SHP77 treated with DMSO at 0.1 percent for 48 hours (cell line): ENCODE data around the gene MLST8.

Experiments
- DNase-seq: peaks from one replicate; lab custom pipeline; 2025; lab: John Stamatoyannopoulos, UW

MLST8 gene

DNA sequence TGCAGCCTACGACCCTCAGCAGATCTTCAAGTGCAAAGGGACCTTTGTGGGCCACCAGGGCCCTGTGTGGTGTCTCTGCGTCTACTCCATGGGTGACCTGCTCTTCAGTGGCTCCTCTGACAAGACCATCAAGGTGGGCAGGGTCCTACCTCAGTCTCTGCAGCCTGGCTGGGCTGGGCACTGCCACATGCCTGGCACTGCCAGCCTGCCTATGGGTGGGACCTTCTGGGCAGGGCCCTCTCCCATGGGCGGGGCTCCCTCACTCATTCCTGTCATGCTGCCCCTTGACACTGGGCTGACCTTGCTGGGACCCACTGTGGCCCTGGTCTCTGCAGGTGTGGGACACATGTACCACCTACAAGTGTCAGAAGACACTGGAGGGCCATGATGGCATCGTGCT, 31.3 kb upstream of the MLST8 start:
- no peak for DNase-seq

- no peak for DNase-seq
Measured at GRCh38 chr16:2174396-2175131, 30.7 kb upstream of the MLST8 start.

GRCh38 chr16:2175454-2175853, 29.8 kb upstream of the MLST8 start:
- DNase-seq = no peak

- no peak for DNase-seq
Measured at GRCh38 chr16:2176047-2176446, 29.2 kb upstream of the MLST8 start.

DNA sequence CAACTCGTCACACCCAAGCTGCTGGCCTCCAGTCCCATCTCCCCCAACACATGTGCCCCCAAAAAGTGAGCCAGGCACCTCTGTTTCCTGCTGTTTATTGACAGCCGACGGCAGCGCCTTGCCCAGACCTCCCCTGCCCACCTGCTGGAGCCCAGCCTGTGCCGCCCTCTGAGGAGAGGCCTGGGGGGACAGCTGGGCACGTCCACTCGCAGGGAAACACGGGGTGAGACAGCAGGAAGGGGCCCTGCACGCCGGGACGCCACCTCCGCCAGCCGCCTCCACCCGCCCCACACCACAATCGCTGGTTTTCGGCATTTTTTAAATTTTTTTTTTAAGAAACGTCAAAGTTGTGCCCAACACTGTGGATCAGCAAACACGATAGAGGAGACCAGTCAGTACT, 28.2 kb upstream of the MLST8 start:
- no peak for DNase-seq

- DNase-seq = no peak
Measured at GRCh38 chr16:2177561-2177960, 27.7 kb upstream of the MLST8 start.

DNA sequence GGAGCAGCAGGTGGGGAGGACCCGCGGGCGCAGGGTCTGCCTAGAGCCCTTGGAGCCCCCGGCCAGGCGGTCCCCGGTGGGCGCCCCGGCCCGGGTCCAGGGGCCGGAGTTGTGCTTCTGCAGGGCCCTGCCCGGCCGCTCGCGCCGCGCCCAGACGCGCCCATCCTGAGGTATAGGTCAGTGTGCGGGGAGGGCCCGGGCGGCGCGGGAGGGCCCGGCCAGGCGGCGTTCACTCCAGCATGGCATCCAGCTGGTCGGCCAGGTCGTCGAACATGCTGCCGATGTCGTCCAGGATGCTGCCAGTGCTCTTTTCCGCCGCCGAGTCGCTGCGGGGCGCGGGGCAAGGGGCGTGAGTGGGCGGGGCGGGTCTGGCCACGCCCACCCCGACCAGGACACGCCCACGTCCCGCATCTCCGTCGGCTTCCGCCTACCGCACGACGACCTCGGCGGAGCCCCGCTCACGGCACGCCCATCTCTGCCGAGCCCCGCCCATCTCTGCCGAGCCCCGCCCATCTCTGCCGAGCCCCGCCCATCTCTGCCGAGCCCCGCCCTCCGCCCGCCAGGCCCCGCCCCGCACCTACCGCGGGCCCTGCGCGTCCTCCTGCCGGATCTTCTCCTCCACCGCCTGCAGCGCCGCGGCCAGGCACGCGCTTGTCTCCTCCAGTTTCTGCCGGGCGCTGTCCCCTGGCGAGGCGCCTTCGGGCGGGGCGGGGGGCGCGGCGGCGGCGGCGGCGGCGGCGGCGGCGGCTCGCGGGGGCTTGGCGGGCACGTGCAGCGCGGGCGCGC, 26.7 kb upstream of the MLST8 start:
- DNase-seq = no peak

DNA sequence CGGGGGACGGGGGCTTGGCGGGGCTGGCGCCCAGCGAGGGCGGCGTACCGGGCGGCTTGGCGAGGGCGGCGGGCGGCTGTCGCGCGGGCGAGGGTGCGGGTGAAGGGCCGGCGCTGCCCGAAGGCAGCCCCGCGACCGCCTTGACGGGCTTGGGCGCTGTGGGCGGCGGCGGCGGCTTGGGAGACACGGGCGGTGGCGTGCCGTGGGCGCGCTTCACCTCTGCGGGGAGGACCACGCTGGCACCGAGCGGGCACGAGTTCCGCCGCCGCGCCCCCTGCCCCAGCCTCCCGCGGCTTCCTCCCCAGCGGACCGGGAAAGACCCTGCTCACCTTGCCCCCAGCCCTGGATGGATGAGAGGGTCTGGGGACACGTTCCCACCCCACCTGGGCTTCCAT, 26.1 kb upstream of the MLST8 start:
- DNase-seq = no peak

DNA sequence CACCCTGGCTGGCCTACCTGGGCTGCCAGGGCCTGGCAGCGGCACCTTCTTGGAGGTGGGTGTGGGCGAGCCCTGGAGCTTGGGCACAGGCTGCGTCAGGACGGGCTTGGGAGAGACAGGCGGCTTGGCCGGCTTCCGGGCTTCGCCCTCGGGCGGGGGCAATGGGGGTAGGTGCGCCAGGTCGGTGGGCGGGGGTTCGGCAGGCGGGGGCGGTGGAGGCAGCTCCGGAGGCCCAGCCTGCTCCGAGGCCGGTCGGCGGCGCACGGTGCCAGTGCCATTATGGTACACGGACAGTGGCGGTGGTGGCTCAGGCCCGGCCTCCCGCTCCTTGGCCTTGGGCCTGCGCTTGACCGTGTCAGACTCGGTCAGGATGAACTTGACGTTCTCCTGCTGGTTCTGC, 25.7 kb upstream of the MLST8 start:
- no peak for DNase-seq

DNA sequence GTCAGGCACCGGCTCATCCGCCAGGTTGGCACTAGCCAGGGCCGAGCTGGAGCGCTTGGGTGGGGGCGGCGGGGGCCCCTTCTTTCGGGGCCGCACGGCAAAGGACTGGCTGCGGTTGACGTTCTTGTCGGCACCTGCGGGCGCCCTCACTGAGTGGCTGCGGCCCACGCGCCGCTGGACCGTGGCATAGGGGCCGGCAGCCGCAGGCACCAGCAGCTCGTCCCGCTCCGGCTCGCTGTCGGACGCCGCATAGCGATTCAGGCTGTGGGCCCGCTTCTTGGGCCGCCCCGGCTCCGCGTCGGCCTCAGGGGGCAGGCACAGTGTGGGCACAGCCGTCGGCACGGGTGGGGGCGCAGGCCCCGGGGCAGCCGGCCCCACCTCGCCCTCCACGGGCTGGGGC, 24.8 kb upstream of the MLST8 start:
- no peak for DNase-seq

GRCh38 chr16:2180962-2181923, 24.0 kb upstream of the MLST8 start:
- no peak for DNase-seq

- no peak for DNase-seq
Measured at GRCh38 chr16:2181952-2182351, 23.3 kb upstream of the MLST8 start.

- no peak for DNase-seq
Measured at GRCh38 chr16:2183671-2184070, 21.6 kb upstream of the MLST8 start.

- no peak for DNase-seq
Measured at GRCh38 chr16:2184346-2184745, 20.9 kb upstream of the MLST8 start.

- no peak for DNase-seq
Measured at GRCh38 chr16:2184962-2185361, 20.3 kb upstream of the MLST8 start.

DNA sequence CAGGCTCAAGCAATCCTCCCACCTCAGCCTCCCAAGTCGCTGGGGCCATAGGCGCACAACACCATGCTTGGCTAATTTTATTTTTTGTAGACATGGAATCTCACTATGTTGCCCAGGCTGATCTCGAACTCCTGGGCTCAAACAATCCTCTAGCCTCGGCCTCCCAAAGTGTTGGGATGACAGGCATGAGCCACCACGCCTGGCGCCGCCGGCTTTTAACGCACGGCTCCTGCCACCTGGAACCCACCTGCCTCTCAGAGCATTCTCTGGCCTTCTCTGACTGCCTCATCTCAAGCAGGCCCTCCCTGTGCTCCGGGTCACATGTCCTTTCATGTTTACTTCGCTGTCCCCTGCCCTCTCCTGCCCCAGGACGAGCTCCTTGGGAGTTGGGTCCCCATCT, 19.2 kb upstream of the MLST8 start:
- no peak for DNase-seq

DNA sequence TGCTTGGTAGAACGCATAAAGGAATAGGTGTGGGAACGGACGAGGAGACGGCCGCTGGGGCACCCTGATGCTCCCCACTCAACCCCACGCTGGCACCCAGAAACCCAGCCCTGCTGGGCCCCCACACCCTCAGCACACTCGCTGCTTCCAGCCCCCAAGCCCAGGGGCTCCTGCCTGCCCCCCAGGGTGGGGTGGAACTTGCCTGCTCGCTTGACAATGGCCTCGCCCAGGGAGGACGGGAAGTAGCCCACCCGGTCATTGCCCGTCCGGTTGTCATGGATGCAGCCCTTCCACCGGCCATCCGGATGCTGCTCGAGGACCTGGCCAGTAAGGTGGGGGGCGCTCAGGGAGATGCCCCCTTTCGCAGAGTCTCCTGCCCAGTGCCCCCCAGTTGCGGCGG, 18.7 kb upstream of the MLST8 start:
- DNase-seq = no peak

GRCh38 chr16:2187212-2187611, 18.0 kb upstream of the MLST8 start:
- no peak for DNase-seq

- DNase-seq = no peak
Measured at GRCh38 chr16:2188395-2188794, 16.9 kb upstream of the MLST8 start.

DNA sequence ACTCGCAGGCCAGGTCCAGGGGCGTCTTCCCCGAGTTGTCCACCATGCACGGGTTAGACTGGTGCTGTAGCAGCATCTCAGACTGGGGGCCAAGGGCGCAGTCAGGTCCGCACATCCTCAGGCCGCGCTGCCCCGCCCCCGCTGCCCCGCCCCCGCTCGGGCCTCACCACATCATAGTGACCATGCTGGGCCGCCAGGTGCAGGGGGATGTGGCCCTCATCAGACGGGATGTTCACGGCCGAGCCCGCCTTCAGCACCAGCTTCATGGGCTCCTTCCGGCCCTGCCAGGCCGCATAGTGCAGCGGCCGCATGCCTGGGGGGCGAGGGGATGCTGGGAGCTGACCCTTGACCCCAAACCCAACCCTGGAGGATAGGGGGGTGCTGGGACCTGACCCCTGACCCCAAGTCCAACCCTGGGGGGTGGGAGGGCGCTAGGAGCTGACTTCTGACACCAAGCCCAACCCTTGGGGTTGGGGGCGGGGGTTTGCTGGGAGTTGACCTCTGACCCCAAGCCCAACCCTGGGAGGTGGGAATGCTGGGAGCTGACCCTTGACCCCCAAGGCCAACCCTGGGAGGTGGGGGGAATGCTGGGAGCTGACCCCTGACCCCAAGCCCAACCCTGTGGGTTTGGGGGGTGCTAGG, 15.9 kb upstream of the MLST8 start:
- no peak for DNase-seq

DNA sequence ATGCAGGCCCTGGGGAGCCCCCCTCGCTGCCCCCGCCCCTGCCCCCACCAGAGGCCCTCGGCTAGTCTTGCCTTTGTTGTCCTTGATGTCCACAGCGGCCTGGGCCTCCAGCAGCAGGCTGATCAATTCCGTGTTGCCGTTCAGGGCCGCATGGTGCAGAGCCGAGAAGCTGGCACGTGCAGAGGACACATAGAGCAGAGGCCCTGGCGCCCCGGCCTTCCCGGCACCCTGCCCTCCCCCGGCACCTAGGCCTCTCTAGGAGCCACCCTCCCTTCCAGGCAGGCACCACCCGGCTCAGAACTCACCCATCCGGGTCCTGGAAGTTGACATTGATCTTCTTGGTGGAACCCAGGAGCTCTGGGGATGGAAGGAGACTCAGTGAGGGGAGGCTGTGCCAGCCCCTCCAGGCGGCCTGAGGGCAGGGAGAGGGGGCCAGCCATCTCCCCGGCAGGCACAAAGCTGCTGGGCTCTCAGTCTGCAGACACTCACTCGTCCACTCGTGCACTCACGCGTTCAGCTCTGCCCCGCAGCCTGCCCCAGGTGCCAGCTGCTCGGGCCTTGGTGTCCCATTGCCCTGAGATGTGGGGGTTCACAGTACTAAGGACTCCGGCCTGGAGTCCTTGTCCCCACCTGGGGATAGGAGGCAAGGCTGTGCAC, 15.1 kb upstream of the MLST8 start:
- DNase-seq = no peak
